HCT116 (cell line): ENCODE results near the gene ZBED1. TPM values are rescaled to one million over a fixed set of nuclear protein-coding genes. Genes with fewer than 3 reads are reported as not detected.

Source experiments
- ATAC-seq: fragments of 200-7000 bp; cut with Tn5 transposase; 2 replicates; pipeline ENCODE4 v1.9.1; 2020; ENCODE audit warnings: mild to moderate bottlenecking, moderate library complexity
- BruUV-seq: library from RNA; stranded (reverse); fragments of 400-500 nt; replicated peaks from 2 replicates; lab custom pipeline; 2021; lab: Mats Ljungman, UMichigan
- CTCF ChIA-PET: fragments of 300-600 bp; sonication (Branson Sonifier 250); formaldehyde crosslinking; loops from one replicate; lab custom pipeline; 2021; ENCODE audit warnings: antibody characterized with exemption; lab: Charles Lee
- POLR2A ChIA-PET: fragments of 300-600, 350-600 bp; sonication (Branson Sonifier 250); formaldehyde crosslinking; loops from one replicate; lab custom pipeline; 2021; ENCODE audit warnings: antibody characterized with exemption; lab: Charles Lee
- RAD21 ChIA-PET, 2 experiments: fragments of 300-600 bp; sonication (Branson Sonifier 250); formaldehyde crosslinking; loops; one replicate each; lab custom pipeline; 2023; ENCODE audit warnings: low total read pairs in 2 of 2; ENCODE audit not compliant: uncharacterized antibody in 2 of 2, unreplicated experiment in 2 of 2, low non-redundant PET in 1 of 2; lab: Charles Lee
- DNase-seq: peaks from one replicate; pipeline ENCODE4 v3.0.0-alpha.2; 2010; ENCODE audit warnings: low read depth, low spot score
- H2AFZ ChIP-seq: fragments of 200-600 bp; shearing (Covaris generic), sonication (generic); 2 replicates; pipeline ENCODE4 v1.6.1; 2017; ENCODE audit warnings: low read depth, mixed run types, mixed read lengths, antibody characterized with exemption, low read length; ENCODE audit not compliant: poor library complexity, severe bottlenecking
- H3K27ac ChIP-seq: 2 replicates; pipeline ENCODE4 v1.5.1; 2012; ENCODE audit warnings: low read depth, low read length
- H3K27me3 ChIP-seq: fragments of 200-600 bp; sonication (generic); 2 replicates; pipeline ENCODE4 v1.6.1; 2016; ENCODE audit warnings: mixed run types, low read length, mixed read lengths; ENCODE audit not compliant: insufficient read depth
- H3K36me3 ChIP-seq, 2 experiments: fragments of 200-500 bp in 1 of 2; fragments of 200-600 bp in 1 of 2; sonication (Bioruptor generic) in 1 of 2; sonication (generic) in 1 of 2; 2 replicates each; pipeline versions ENCODE4 v1.5.1 to v1.6.1; 2014 to 2016; ENCODE audit warnings: low read length in 2 of 2, inconsistent platforms in 1 of 2, mixed read lengths in 1 of 2, mixed run types in 1 of 2; ENCODE audit not compliant: insufficient read depth in 2 of 2, control insufficient read depth in 1 of 2
- H3K4me1 ChIP-seq, 2 experiments: fragments of 200-600 bp in 1 of 2; sonication (generic) in 1 of 2; 2 replicates each; pipeline versions ENCODE4 v1.5.1 to v1.6.1; 2012 to 2017; ENCODE audit warnings: low read length in 2 of 2, inconsistent platforms in 1 of 2, mild to moderate bottlenecking in 1 of 2, mixed read lengths in 1 of 2, mixed run types in 1 of 2, moderate library complexity in 1 of 2; ENCODE audit not compliant: insufficient read depth in 2 of 2, control insufficient read depth in 1 of 2
- H3K4me2 ChIP-seq: fragments of 200-600 bp; sonication (generic); 2 replicates; pipeline ENCODE4 v1.6.1; 2017; ENCODE audit warnings: mixed run types, low read length, mixed read lengths
- H3K4me3 ChIP-seq, 2 experiments: fragments of 200-600 bp in 1 of 2; sonication (generic) in 1 of 2; replicated peaks in 1 of 2; 2 replicates each; pipeline ENCODE4 v1.5.1; 2011 to 2016; ENCODE audit warnings: low read length in 2 of 2, control low read depth in 1 of 2, low read depth in 1 of 2, mild to moderate bottlenecking in 1 of 2, mixed read lengths in 1 of 2, mixed run types in 1 of 2
- H3K79me2 ChIP-seq: fragments of 200-600 bp; sonication (generic); 2 replicates; pipeline ENCODE4 v1.6.1; 2017; ENCODE audit warnings: mild to moderate bottlenecking, mixed run types, low read length, moderate library complexity, mixed read lengths; ENCODE audit not compliant: insufficient read depth
- H3K9ac ChIP-seq: fragments of 200-600 bp; sonication (generic); 2 replicates; pipeline ENCODE4 v1.6.1; 2016; ENCODE audit warnings: low read length, mixed read lengths
- H3K9me2 ChIP-seq: fragments of 200-600 bp; sonication (generic), shearing (Covaris generic); 2 replicates; pipeline ENCODE4 v1.6.1; 2017; ENCODE audit warnings: mixed run types, mild to moderate bottlenecking, moderate library complexity; ENCODE audit not compliant: insufficient read depth
- H3K9me3 ChIP-seq, 2 experiments: fragments of 200-500 bp in 1 of 2; fragments of 200-600 bp in 1 of 2; sonication (Bioruptor generic) in 1 of 2; sonication (generic) in 1 of 2; 2 replicates each; pipeline ENCODE4 v1.6.1; 2014 to 2017; ENCODE audit warnings: low read length in 2 of 2, mixed read lengths in 2 of 2, inconsistent platforms in 1 of 2, low read depth in 1 of 2, mild to moderate bottlenecking in 1 of 2, mixed run types in 1 of 2, moderate library complexity in 1 of 2; ENCODE audit not compliant: control insufficient read depth in 1 of 2, insufficient read depth in 1 of 2
- H4K20me1 ChIP-seq: fragments of 200-600 bp; sonication (generic), shearing (Covaris generic); 2 replicates; pipeline ENCODE4 v1.6.1; 2017; ENCODE audit warnings: mixed run types, mild to moderate bottlenecking, moderate library complexity; ENCODE audit not compliant: insufficient read depth
- CTCF ChIP-seq, 3 experiments: fragments of 200-600 bp in 1 of 3; sonication (generic) in 1 of 3; IDR thresholded peaks in 2 of 3; conservative IDR thresholded peaks in 1 of 3; 2 replicates each; pipeline ENCODE4 v1.5.1; 2012 to 2017; ENCODE audit warnings: low read depth in 2 of 3, low read length in 2 of 3, antibody characterized with exemption in 1 of 3, borderline replicate concordance in 1 of 3, control low read depth in 1 of 3, mild to moderate bottlenecking in 1 of 3, mixed read lengths in 1 of 3, mixed run types in 1 of 3, moderate library complexity in 1 of 3; ENCODE audit not compliant: insufficient read depth in 1 of 3
- EZH2phosphoT487 ChIP-seq: fragments of 200-600 bp; IDR thresholded peaks from 2 replicates; pipeline ENCODE4 v1.6.1; 2018; ENCODE audit warnings: antibody characterized with exemption, borderline replicate concordance
- FOSL1 ChIP-seq: IDR thresholded peaks from 2 replicates; pipeline ENCODE4 v1.6.1; 2012; ENCODE audit warnings: low read depth
- MAX ChIP-seq: IDR thresholded peaks from 2 replicates; pipeline ENCODE4 v1.6.1; 2012
- POLR2AphosphoS5 ChIP-seq: IDR thresholded peaks from 2 replicates; pipeline ENCODE4 v1.6.1; 2011; ENCODE audit warnings: mild to moderate bottlenecking, low read depth, low read length, moderate library complexity
- REST ChIP-seq: IDR thresholded peaks from 2 replicates; pipeline ENCODE4 v1.6.1; 2012; ENCODE audit warnings: low read depth
- SP1 ChIP-seq: IDR thresholded peaks from 2 replicates; pipeline ENCODE4 v1.6.1; 2012; ENCODE audit warnings: low read depth
- SRF ChIP-seq: IDR thresholded peaks from 2 replicates; pipeline ENCODE4 v1.6.1; 2012; ENCODE audit warnings: low read depth
- intact Hi-C: fragments of 100-400 bp; cut with micrococcal nuclease; formaldehyde crosslinking; loops from 2 replicates; pipeline ENCODE4 v1.10.0; 2022
- total RNA-seq: library from RNA; stranded (reverse); gene quantifications from one replicate; pipeline ENCODE4 v1.2.1, GENCODE V29; 2021; ENCODE audit not compliant: unreplicated experiment

ZBED1 gene
- total RNA-seq, 1 experiment from 2014 or later = 21.0 TPM

- ATAC-seq = no peak
- H3K27me3 ChIP-seq = no peaks in the 10 kb centered on the region
- H3K9me3 ChIP-seq = no peaks in the 10 kb centered on the region
- H3K9ac ChIP-seq = no peak overlapping the region
- no peaks in the 10 kb centered on the region for H3K36me3 ChIP-seq
- H3K9me2 ChIP-seq = no peaks in the 10 kb centered on the region
- H3K4me3 ChIP-seq = no peak overlapping the region
- no peak for TF ChIP-seq EZH2phosphoT487
- TF ChIP-seq SP1 = no peak
- TF ChIP-seq CTCF (IDR thresholded peaks at IDR 0.05 in 2 of 3, conservative IDR thresholded peaks at IDR 0.05 in 1 of 3; ENCODE audit: borderline replicate concordance in 1 of 3, insufficient read depth in 1 of 3, low read depth in 2 of 3, low read length in 2 of 3) = no peak
- no peak for TF ChIP-seq MAX
- TF ChIP-seq FOSL1 = no peak
- no peak for TF ChIP-seq POLR2AphosphoS5
- TF ChIP-seq SRF = no peak
- ChIA-PET CTCF (no interaction called here), RAD21 (no interaction called here), POLR2A (no interaction called here)
- intact Hi-C loops = no loop called here
- H3K27ac ChIP-seq = no peak overlapping the region
- H3K4me2 ChIP-seq = no peak overlapping the region
- no peak for DNase-seq
- no peaks in the 10 kb centered on the region for H4K20me1 ChIP-seq
- no peaks in the 10 kb centered on the region for H3K4me1 ChIP-seq
- H3K79me2 ChIP-seq = no peaks in the 10 kb centered on the region
- no TSS peak for BruUV-seq
- no peak overlapping the region for H2AFZ ChIP-seq
These were observed 12.4 kb upstream of the ZBED1 start for GRCh38 chrX:2513121-2513664.

GRCh38 chrX:2512501-2512900, 11.7 kb upstream of the ZBED1 start:
- ChIA-PET RAD21 (no interaction called here), POLR2A (no interaction called here), CTCF (no interaction called here)
- Histone ChIP-seq H3K36me3 (no peaks in the 10 kb centered on the region), H3K79me2 (no peaks in the 10 kb centered on the region), H3K27ac (no peak overlapping the region), H3K9ac (no peak overlapping the region), H3K4me3 (no peak overlapping the region), H2AFZ (no peak overlapping the region), H3K4me1 (no peaks in the 10 kb centered on the region), H3K9me2 (no peaks in the 10 kb centered on the region), H3K4me2 (no peak overlapping the region), H3K9me3 (no peaks in the 10 kb centered on the region), H3K27me3 (no peaks in the 10 kb centered on the region), H4K20me1 (no peaks in the 10 kb centered on the region)
- DNase-seq (no peak), ATAC-seq (no peak)
- intact Hi-C loops = no loop called here
- no peak for TF ChIP-seq REST
- BruUV-seq = no TSS peak
